ENCODE measurements around the gene REV3L. TPM values are rescaled to one million over a fixed set of nuclear protein-coding genes. Genes with fewer than 3 reads are reported as not detected.

The REV3L gene
- total RNA-seq, 4 donors from 2014 or later = 40.7 to 84.1 (median 52.6) TPM

GRCh38 chr6:111353912-111354462 lies 129.0 kb downstream of the REV3L start:
- Histone ChIP-seq H3K27ac (no peak overlapping the region), H3K27me3 (no peaks in the 10 kb centered on the region), H3K36me3 (peaks cover 3 to 93% of the 10 kb centered on the region in 2 donors), H3K4me1 (peaks cover 0 to 5% (median 0%) of the 10 kb centered on the region in 3 donors), H3K9me3 (no peaks in the 10 kb centered on the region), H3K4me3 (no peak overlapping the region)
- ATAC-seq = peak; percentile 55
- 47 to 57% methylated on average over 4 to 5 of the region's 5 CpGs for whole genome bisulfite sequencing, 2 donors (ENCODE audit: low coverage in 1 of 2)
- TF ChIP-seq CTCF (IDR thresholded peaks at IDR 0.05) (no peak), EP300 (IDR thresholded peaks at IDR 0.05) (no peak), POLR2AphosphoS5 (IDR thresholded peaks at IDR 0.05) (no peak), POLR2A (IDR thresholded peaks at IDR 0.05) (no peak)

- Histone ChIP-seq H3K4me1 (no peaks in the 10 kb centered on the region), H3K27me3 (no peaks in the 10 kb centered on the region), H3K9me3 (no peaks in the 10 kb centered on the region), H3K27ac (no peak overlapping the region), H3K36me3 (peaks cover 0 to 90% of the 10 kb centered on the region in 2 donors), H3K4me3 (no peak overlapping the region)
- 80 to 92% methylated on average over 2 of the region's 3 CpGs for WGBS, 2 donors (ENCODE audit: low coverage in 1 of 2)
- TF ChIP-seq CTCF (IDR thresholded peaks at IDR 0.05) (no peak), POLR2AphosphoS5 (IDR thresholded peaks at IDR 0.05) (no peak), EP300 (IDR thresholded peaks at IDR 0.05) (no peak), POLR2A (IDR thresholded peaks at IDR 0.05) (no peak)
- ATAC-seq = no peak
Measured at GRCh38 chr6:111347589-111347988, 135.4 kb downstream of the REV3L start.

GRCh38 chr6:111342913-111343312 lies 140.1 kb downstream of the REV3L start:
- Histone ChIP-seq H3K4me3 (no peak overlapping the region), H3K9me3 (no peaks in the 10 kb centered on the region), H3K27me3 (no peaks in the 10 kb centered on the region), H3K27ac (no peak overlapping the region), H3K36me3 (peaks cover 0 to 67% of the 10 kb centered on the region in 2 donors), H3K4me1 (no peaks in the 10 kb centered on the region)
- TF ChIP-seq CTCF (IDR thresholded peaks at IDR 0.05) = no peak
- TF ChIP-seq POLR2AphosphoS5 (IDR thresholded peaks at IDR 0.05) = no peak
- no peak for TF ChIP-seq EP300 (IDR thresholded peaks at IDR 0.05)
- no peak for TF ChIP-seq POLR2A (IDR thresholded peaks at IDR 0.05)
- WGBS, 2 donors (ENCODE audit: low coverage in 1 of 2) = 67% methylated on average over 1 of the region's 1 CpG; no CpG with 5 or more reads in 1 of the 2 donors
- no peak for ATAC-seq

GRCh38 chr6:111339294-111339693 lies 143.7 kb downstream of the REV3L start:
- TF ChIP-seq EP300 (IDR thresholded peaks at IDR 0.05) (no peak), POLR2A (IDR thresholded peaks at IDR 0.05) (no peak), CTCF (IDR thresholded peaks at IDR 0.05) (no peak), POLR2AphosphoS5 (IDR thresholded peaks at IDR 0.05) (no peak)
- Histone ChIP-seq H3K4me3 (no peak overlapping the region), H3K36me3 (peaks cover 0 to 52% of the 10 kb centered on the region in 2 donors), H3K27ac (no peak overlapping the region), H3K27me3 (no peaks in the 10 kb centered on the region), H3K9me3 (no peaks in the 10 kb centered on the region), H3K4me1 (no peaks in the 10 kb centered on the region)
- ATAC-seq = no peak
- WGBS, 2 donors (ENCODE audit: low coverage in 1 of 2) = 85 to 86% methylated on average over 1 of the region's 1 CpG

GRCh38 chr6:111338843-111339242 lies 144.2 kb downstream of the REV3L start:
- no peak for TF ChIP-seq CTCF (IDR thresholded peaks at IDR 0.05)
- no peak for TF ChIP-seq POLR2A (IDR thresholded peaks at IDR 0.05)
- TF ChIP-seq POLR2AphosphoS5 (IDR thresholded peaks at IDR 0.05) = no peak
- TF ChIP-seq EP300 (IDR thresholded peaks at IDR 0.05) = no peak
- H3K4me1 ChIP-seq = no peaks in the 10 kb centered on the region
- H3K36me3 ChIP-seq = peaks cover 0 to 52% of the 10 kb centered on the region in 2 donors
- no peak for ATAC-seq
- H3K27ac ChIP-seq = no peak overlapping the region
- H3K9me3 ChIP-seq = no peaks in the 10 kb centered on the region
- no peaks in the 10 kb centered on the region for H3K27me3 ChIP-seq
- H3K4me3 ChIP-seq = no peak overlapping the region
- WGBS, 2 donors (ENCODE audit: low coverage in 1 of 2) = 76 to 85% methylated on average over 3 of the region's 3 CpGs
